ENCODE data around the gene BICC1.

BICC1 gene

DNA sequence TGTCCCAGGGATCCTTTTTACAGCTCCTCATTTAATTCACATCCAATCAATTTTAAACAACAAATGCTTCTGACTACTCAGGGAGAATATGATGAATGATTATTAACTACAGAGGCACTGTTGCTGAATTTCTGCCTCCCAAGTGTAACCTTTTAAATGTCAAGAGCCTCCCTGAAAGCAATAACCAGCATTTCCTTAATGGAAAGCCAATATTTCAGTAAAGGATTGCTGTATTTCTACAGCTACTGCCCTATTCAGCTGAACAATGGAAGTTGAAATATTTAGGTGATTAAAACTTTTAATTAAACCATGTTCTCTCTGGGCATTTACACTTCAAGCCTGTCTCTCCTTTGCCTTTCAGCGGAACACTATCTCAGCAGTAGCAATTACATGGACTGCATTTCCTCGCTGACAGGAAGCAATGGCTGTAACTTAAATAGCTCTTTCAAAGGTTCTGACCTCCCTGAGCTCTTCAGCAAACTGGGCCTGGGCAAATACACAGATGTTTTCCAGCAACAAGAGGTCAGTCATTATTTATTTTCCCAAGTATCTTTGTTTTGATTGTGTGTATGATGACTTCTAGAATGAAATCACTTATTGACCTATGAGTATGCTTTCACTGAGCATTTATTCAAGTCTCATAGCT lies 304.7 kb downstream of the BICC1 start:
- TF ChIP-seq POLR2AphosphoS5 (IDR thresholded peaks at IDR 0.05; ENCODE audit: low read depth, low read length) = no peak
- TF ChIP-seq, protein P1, sequence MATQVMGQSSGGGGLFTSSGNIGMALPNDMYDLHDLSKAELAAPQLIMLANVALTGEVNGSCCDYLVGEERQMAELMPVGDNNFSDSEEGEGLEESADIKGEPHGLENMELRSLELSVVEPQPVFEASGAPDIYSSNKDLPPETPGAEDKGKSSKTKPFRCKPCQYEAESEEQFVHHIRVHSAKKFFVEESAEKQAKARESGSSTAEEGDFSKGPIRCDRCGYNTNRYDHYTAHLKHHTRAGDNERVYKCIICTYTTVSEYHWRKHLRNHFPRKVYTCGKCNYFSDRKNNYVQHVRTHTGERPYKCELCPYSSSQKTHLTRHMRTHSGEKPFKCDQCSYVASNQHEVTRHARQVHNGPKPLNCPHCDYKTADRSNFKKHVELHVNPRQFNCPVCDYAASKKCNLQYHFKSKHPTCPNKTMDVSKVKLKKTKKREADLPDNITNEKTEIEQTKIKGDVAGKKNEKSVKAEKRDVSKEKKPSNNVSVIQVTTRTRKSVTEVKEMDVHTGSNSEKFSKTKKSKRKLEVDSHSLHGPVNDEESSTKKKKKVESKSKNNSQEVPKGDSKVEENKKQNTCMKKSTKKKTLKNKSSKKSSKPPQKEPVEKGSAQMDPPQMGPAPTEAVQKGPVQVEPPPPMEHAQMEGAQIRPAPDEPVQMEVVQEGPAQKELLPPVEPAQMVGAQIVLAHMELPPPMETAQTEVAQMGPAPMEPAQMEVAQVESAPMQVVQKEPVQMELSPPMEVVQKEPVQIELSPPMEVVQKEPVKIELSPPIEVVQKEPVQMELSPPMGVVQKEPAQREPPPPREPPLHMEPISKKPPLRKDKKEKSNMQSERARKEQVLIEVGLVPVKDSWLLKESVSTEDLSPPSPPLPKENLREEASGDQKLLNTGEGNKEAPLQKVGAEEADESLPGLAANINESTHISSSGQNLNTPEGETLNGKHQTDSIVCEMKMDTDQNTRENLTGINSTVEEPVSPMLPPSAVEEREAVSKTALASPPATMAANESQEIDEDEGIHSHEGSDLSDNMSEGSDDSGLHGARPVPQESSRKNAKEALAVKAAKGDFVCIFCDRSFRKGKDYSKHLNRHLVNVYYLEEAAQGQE (IDR thresholded peaks at IDR 0.05; ENCODE audit: insufficient read depth in 1 of 2, low read depth in 2 of 2, low read length in 2 of 2) = 0 out of 4 replicates have a peak, but pooled peaks of 1 of the 2 experiments have one; percentile 30

DNA sequence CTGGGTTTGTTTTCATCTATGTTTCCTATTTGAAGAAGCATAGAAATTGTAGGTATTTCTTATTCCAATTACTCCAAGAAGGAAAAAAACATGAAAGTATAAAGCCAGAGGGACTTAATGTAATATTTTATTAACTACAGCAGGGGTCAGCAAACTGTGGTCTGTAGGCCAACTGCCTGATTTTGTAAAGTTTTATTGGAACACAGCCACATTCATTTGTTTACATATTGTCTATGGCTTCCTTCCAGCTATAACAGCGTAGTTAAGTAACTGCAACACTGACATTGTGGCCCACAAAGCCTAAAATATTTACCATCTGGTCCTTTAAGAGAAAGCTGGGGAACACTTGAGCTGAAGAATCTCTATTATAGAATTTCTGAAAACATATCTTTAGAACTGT lies 306.2 kb downstream of the BICC1 start:
- TF ChIP-seq FOXP2 (optimal IDR thresholded peaks at IDR 0.05; ENCODE audit: borderline replicate concordance, extremely low read depth, extremely low read length, insufficient read depth) = no peak
- no peak for TF ChIP-seq SIN3A (IDR thresholded peaks at IDR 0.05; ENCODE audit: borderline replicate concordance, insufficient read depth, low read length)
- TF ChIP-seq, protein P1 (IDR thresholded peaks at IDR 0.05; ENCODE audit: insufficient read depth in 1 of 2, low read depth in 2 of 2, low read length in 2 of 2) = no peak
- no peak for TF ChIP-seq TAF1 (IDR thresholded peaks at IDR 0.05; ENCODE audit: borderline replicate concordance, insufficient read depth, low read length)
- no peak for TF ChIP-seq POLR2AphosphoS5 (IDR thresholded peaks at IDR 0.05; ENCODE audit: low read depth, low read length)

DNA sequence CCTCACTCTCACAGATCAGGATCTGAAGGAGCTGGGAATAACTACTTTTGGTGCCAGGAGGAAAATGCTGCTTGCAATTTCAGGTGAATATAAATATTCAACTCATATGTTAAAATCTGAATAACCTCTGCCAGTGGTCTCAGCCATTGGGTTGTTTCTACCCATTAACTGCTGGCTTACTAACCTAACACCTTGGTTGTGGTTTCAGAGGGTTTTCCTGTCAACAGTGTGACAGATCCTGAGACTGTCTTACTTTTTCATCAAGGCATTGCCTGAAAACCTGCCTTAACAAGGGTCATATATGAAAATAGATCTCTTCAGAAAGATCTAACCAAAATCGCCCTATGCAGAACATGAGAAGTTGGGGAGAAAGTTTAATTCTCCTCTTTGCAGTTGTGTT lies 307.7 kb downstream of the BICC1 start:
- TF ChIP-seq POLR2AphosphoS5 (IDR thresholded peaks at IDR 0.05; ENCODE audit: low read depth, low read length) (no peak), FOXP2 (optimal IDR thresholded peaks at IDR 0.05; ENCODE audit: borderline replicate concordance, extremely low read depth, extremely low read length, insufficient read depth) (no peak), TAF1 (IDR thresholded peaks at IDR 0.05; ENCODE audit: borderline replicate concordance, insufficient read depth, low read length) (no peak), SIN3A (IDR thresholded peaks at IDR 0.05; ENCODE audit: borderline replicate concordance, insufficient read depth, low read length) (no peak)
- TF ChIP-seq, protein P1 (IDR thresholded peaks at IDR 0.05; ENCODE audit: insufficient read depth in 1 of 2, low read depth in 2 of 2, low read length in 2 of 2) = no peak

DNA sequence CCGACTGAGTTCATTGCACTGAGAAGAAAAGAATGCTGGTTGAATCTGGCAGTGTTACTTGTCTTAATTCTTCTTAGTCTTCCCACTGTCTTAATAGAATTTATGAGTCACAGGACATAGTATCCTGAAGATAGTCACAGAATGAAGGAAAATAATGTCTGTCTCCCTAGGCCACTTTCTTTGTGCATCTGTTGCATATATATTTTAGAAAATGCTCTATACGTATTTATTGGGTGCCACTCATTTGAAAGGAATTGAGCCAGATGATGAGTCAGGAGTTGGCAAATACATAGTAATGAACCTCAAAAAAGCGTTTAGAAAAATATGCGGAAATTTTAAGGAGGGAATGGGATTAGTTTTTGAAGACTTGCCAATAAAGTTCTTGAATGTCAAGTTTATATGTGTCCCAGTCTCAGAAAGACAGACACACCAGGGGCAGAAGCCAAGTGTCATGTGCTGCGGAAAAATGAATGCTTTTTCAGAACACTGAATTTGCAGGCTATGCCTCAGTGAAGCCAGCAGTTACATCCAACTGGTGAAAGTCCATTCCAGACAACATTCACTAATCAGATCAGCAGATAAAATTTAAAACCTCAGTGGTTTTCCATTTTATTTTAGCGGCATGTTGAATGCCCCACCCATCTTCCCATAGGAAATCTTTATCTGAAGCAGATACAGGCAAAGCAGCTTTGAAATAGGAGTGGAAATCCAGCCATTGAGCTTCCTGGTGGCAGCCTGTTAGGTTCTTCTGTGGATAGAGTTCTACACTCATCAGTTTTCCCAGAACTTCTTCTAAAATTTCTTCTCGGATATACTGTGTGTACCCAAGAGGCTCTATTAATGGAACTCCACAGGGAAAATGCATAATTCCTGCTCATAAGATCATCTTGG lies 308.4 kb downstream of the BICC1 start:
- no peak for TF ChIP-seq FOXP2 (optimal IDR thresholded peaks at IDR 0.05; ENCODE audit: borderline replicate concordance, extremely low read depth, extremely low read length, insufficient read depth)
- TF ChIP-seq POLR2AphosphoS5 (IDR thresholded peaks at IDR 0.05; ENCODE audit: low read depth, low read length) = no peak
- TF ChIP-seq SIN3A (IDR thresholded peaks at IDR 0.05; ENCODE audit: borderline replicate concordance, insufficient read depth, low read length) = no peak
- TF ChIP-seq TAF1 (IDR thresholded peaks at IDR 0.05; ENCODE audit: borderline replicate concordance, insufficient read depth, low read length) = no peak
- TF ChIP-seq, protein P1 (IDR thresholded peaks at IDR 0.05; ENCODE audit: insufficient read depth in 1 of 2, low read depth in 2 of 2, low read length in 2 of 2) = no peak
